ENCODE results near the gene ME3.

The ME3 gene

GRCh38 chr11:86497310-86497709, 175.1 kb downstream of the ME3 start:
- TF ChIP-seq SPI1 (IDR thresholded peaks at IDR 0.05; ENCODE audit: borderline replicate concordance, low read depth): no peak
- no peak for TF ChIP-seq CTCF (IDR thresholded peaks at IDR 0.05; ENCODE audit: insufficient read depth, low read length)
- no peak for TF ChIP-seq POLR2AphosphoS5 (IDR thresholded peaks at IDR 0.05; ENCODE audit: low read depth)
- TF ChIP-seq REST (IDR thresholded peaks at IDR 0.05; ENCODE audit: insufficient replicate concordance, low read depth): no peak
- TF ChIP-seq GABPA (IDR thresholded peaks at IDR 0.05; ENCODE audit: low read depth): no peak
- Histone ChIP-seq H3K27me3 (ENCODE audit: insufficient read depth, poor library complexity, severe bottlenecking) (no peaks in the 10 kb centered on the region), H3K27ac (replicated peaks) (no peak overlapping the region), H3K4me3 (replicated peaks; ENCODE audit: insufficient read depth, low read length) (no peak overlapping the region)
- no peak for DNase-seq (ENCODE audit: low read depth in 1 of 2, low spot score in 1 of 2)

GRCh38 chr11:86495351-86495750, 177.1 kb downstream of the ME3 start:
- Histone ChIP-seq H3K27me3 (ENCODE audit: insufficient read depth, poor library complexity, severe bottlenecking) (no peaks in the 10 kb centered on the region), H3K27ac (replicated peaks) (no peak overlapping the region), H3K4me3 (replicated peaks; ENCODE audit: insufficient read depth, low read length) (no peak overlapping the region)
- no peak for DNase-seq (ENCODE audit: low read depth in 1 of 2, low spot score in 1 of 2)
- no peak for TF ChIP-seq POLR2AphosphoS5 (IDR thresholded peaks at IDR 0.05; ENCODE audit: low read depth)
- no peak for TF ChIP-seq REST (IDR thresholded peaks at IDR 0.05; ENCODE audit: insufficient replicate concordance, low read depth)
- TF ChIP-seq CTCF (IDR thresholded peaks at IDR 0.05; ENCODE audit: insufficient read depth, low read length): no peak
- no peak for TF ChIP-seq GABPA (IDR thresholded peaks at IDR 0.05; ENCODE audit: low read depth)
- TF ChIP-seq SPI1 (IDR thresholded peaks at IDR 0.05; ENCODE audit: borderline replicate concordance, low read depth): no peak

- Histone ChIP-seq H3K4me3 (replicated peaks; ENCODE audit: insufficient read depth, low read length) (no peak overlapping the region), H3K27me3 (ENCODE audit: insufficient read depth, poor library complexity, severe bottlenecking) (no peaks in the 10 kb centered on the region), H3K27ac (replicated peaks) (no peak overlapping the region)
- no peak for DNase-seq (ENCODE audit: low read depth in 1 of 2, low spot score in 1 of 2)
- no peak for TF ChIP-seq GABPA (IDR thresholded peaks at IDR 0.05; ENCODE audit: low read depth)
- no peak for TF ChIP-seq SPI1 (IDR thresholded peaks at IDR 0.05; ENCODE audit: borderline replicate concordance, low read depth)
- TF ChIP-seq CTCF (IDR thresholded peaks at IDR 0.05; ENCODE audit: insufficient read depth, low read length): no peak
- TF ChIP-seq REST (IDR thresholded peaks at IDR 0.05; ENCODE audit: insufficient replicate concordance, low read depth): no peak
- no peak for TF ChIP-seq POLR2AphosphoS5 (IDR thresholded peaks at IDR 0.05; ENCODE audit: low read depth)
These were observed 179.9 kb downstream of the ME3 start for GRCh38 chr11:86492370-86493010.

Data from HL-60 (cell line).